ENCODE measurements around the gene DRD3. TPM values are rescaled to one million over a fixed set of nuclear protein-coding genes. Genes with fewer than 3 reads are reported as not detected.
A peak's percentile ranks its signal among the peaks of the same experiment; 100 is the strongest.

The DRD3 gene
- total and polyA plus RNA-seq, 4 donors = not detected

DNA sequence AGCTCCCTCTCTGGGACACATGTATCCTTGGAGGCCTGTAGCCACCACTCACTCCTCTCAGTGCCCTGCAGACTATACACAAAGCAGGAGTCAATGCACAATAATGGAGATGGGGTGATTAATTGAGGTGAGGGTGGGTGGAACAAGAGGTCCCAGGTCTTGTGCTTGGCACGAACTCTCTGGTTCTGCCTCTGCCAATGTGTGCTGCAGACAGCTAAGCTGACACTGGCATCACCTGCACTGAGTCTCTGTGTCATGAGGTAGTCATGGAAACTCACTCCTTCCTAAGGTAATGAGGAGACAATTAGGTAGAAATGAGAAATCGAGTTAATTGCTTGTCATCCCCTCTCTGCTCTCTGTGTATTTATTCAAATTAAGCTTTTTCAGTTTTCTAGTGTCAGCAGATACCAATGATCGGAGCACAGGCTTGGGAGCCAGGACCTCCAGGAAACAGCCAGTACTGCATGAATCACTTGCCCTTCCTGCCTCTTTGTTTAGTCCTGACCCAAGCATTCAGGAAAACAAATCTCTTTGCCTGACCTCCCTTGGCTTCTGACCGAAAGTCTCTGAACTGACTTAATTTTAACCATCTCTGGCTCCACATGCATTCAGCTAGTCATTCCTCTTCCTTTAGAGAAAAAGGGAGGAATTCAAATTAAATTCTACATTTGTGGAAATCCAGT lies 56.7 kb downstream of the DRD3 start:
- no peak overlapping the region for H3K9ac ChIP-seq (ENCODE audit: low read depth in 1 of 2, low read length in 2 of 2)
- H3K27ac ChIP-seq (ENCODE audit: low read depth in 1 of 2, low read length in 2 of 2) = peak overlapping the region in 1 of 2 donors; percentile 26
- no peak for TF ChIP-seq HNF4G (IDR thresholded peaks at IDR 0.05)
- no peak for TF ChIP-seq FOXA2 (IDR thresholded peaks at IDR 0.05)
- TF ChIP-seq RXRA (IDR thresholded peaks at IDR 0.05) = peak in 1 of 2 donors; percentile 32
- peak in 1 of 2 donors; percentile 6 for TF ChIP-seq RAD21 (IDR thresholded peaks at IDR 0.05)
- peak in 1 of 2 donors; percentile 26 for TF ChIP-seq JUND (IDR thresholded peaks at IDR 0.05)
- no peak for TF ChIP-seq FOXA1 (IDR thresholded peaks at IDR 0.05)
- TF ChIP-seq EGR1 (IDR thresholded peaks at IDR 0.05; ENCODE audit: low read depth in 2 of 2) = no peak
- TF ChIP-seq, protein P1, sequence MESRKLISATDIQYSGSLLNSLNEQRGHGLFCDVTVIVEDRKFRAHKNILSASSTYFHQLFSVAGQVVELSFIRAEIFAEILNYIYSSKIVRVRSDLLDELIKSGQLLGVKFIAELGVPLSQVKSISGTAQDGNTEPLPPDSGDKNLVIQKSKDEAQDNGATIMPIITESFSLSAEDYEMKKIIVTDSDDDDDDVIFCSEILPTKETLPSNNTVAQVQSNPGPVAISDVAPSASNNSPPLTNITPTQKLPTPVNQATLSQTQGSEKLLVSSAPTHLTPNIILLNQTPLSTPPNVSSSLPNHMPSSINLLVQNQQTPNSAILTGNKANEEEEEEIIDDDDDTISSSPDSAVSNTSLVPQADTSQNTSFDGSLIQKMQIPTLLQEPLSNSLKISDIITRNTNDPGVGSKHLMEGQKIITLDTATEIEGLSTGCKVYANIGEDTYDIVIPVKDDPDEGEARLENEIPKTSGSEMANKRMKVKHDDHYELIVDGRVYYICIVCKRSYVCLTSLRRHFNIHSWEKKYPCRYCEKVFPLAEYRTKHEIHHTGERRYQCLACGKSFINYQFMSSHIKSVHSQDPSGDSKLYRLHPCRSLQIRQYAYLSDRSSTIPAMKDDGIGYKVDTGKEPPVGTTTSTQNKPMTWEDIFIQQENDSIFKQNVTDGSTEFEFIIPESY (IDR thresholded peaks at IDR 0.05) = no peak
- TF ChIP-seq GABPA (IDR thresholded peaks at IDR 0.05 in 1 of 2, conservative IDR thresholded peaks at IDR 0.05 in 1 of 2) = no peak
- peak; percentile 96 for TF ChIP-seq NR2F2 (IDR thresholded peaks at IDR 0.05)
- TF ChIP-seq, protein P2, sequence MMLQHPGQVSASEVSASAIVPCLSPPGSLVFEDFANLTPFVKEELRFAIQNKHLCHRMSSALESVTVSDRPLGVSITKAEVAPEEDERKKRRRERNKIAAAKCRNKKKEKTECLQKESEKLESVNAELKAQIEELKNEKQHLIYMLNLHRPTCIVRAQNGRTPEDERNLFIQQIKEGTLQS (IDR thresholded peaks at IDR 0.05) = no peak
- TF ChIP-seq, protein P3, sequence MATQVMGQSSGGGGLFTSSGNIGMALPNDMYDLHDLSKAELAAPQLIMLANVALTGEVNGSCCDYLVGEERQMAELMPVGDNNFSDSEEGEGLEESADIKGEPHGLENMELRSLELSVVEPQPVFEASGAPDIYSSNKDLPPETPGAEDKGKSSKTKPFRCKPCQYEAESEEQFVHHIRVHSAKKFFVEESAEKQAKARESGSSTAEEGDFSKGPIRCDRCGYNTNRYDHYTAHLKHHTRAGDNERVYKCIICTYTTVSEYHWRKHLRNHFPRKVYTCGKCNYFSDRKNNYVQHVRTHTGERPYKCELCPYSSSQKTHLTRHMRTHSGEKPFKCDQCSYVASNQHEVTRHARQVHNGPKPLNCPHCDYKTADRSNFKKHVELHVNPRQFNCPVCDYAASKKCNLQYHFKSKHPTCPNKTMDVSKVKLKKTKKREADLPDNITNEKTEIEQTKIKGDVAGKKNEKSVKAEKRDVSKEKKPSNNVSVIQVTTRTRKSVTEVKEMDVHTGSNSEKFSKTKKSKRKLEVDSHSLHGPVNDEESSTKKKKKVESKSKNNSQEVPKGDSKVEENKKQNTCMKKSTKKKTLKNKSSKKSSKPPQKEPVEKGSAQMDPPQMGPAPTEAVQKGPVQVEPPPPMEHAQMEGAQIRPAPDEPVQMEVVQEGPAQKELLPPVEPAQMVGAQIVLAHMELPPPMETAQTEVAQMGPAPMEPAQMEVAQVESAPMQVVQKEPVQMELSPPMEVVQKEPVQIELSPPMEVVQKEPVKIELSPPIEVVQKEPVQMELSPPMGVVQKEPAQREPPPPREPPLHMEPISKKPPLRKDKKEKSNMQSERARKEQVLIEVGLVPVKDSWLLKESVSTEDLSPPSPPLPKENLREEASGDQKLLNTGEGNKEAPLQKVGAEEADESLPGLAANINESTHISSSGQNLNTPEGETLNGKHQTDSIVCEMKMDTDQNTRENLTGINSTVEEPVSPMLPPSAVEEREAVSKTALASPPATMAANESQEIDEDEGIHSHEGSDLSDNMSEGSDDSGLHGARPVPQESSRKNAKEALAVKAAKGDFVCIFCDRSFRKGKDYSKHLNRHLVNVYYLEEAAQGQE (IDR thresholded peaks at IDR 0.05) = no peak
- TF ChIP-seq SP1 (IDR thresholded peaks at IDR 0.05) = peak; percentile 13
- H3K27me3 ChIP-seq (ENCODE audit: control insufficient read depth in 4 of 4, insufficient read depth in 4 of 4, low read length in 3 of 4) = peaks cover 0 to 3% (median 0%) of the 10 kb centered on the region in 4 donors
- no peak overlapping the region for H3K4me3 ChIP-seq (ENCODE audit: low read depth in 1 of 3, low read length in 3 of 3)
- no peak for DNase-seq (ENCODE audit: low spot score)
- no peaks in the 10 kb centered on the region for H3K9me3 ChIP-seq (ENCODE audit: control insufficient read depth in 4 of 4, low read length in 3 of 4)
- H3K36me3 ChIP-seq (ENCODE audit: control insufficient read depth in 4 of 4, insufficient read depth in 3 of 4, low read depth in 1 of 4, low read length in 3 of 4) = no peaks in the 10 kb centered on the region
- H3K4me1 ChIP-seq (ENCODE audit: control insufficient read depth in 4 of 4, insufficient read depth in 4 of 4, low read length in 3 of 4) = no peaks in the 10 kb centered on the region
- WGBS = 67% methylated on average over 4 of the region's 4 CpGs

DNA sequence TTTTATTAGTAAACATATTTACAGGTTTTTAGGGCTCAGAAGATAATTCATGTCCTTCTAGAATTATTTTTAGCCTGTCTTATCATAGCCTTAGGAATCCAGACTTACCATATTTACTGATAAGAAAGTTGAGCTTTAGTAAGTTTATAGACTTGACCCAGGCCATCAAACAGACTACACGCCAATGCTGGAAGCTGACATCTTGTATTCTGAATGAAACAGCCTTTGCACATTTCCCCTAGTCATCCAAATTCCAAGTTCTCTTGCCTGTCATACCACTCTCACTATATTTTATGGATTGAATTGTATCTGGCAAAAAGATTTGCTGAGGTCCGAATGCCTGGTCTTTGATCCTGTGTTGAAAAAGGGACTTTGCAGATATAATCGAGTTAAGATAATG lies 58.6 kb downstream of the DRD3 start:
- DNase-seq (ENCODE audit: low spot score) = no peak
- no peak for TF ChIP-seq JUND (IDR thresholded peaks at IDR 0.05)
- no peak for TF ChIP-seq YY1 (IDR thresholded peaks at IDR 0.05)
- TF ChIP-seq, protein P1 (IDR thresholded peaks at IDR 0.05) = no peak
- TF ChIP-seq FOXA2 (IDR thresholded peaks at IDR 0.05) = no peak
- TF ChIP-seq, protein P4, sequence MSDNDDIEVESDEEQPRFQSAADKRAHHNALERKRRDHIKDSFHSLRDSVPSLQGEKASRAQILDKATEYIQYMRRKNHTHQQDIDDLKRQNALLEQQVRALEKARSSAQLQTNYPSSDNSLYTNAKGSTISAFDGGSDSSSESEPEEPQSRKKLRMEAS (IDR thresholded peaks at IDR 0.05) = no peak
- no peak for TF ChIP-seq NR2F2 (IDR thresholded peaks at IDR 0.05)
- TF ChIP-seq, protein P5, sequence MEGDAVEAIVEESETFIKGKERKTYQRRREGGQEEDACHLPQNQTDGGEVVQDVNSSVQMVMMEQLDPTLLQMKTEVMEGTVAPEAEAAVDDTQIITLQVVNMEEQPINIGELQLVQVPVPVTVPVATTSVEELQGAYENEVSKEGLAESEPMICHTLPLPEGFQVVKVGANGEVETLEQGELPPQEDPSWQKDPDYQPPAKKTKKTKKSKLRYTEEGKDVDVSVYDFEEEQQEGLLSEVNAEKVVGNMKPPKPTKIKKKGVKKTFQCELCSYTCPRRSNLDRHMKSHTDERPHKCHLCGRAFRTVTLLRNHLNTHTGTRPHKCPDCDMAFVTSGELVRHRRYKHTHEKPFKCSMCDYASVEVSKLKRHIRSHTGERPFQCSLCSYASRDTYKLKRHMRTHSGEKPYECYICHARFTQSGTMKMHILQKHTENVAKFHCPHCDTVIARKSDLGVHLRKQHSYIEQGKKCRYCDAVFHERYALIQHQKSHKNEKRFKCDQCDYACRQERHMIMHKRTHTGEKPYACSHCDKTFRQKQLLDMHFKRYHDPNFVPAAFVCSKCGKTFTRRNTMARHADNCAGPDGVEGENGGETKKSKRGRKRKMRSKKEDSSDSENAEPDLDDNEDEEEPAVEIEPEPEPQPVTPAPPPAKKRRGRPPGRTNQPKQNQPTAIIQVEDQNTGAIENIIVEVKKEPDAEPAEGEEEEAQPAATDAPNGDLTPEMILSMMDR (IDR thresholded peaks at IDR 0.05; ENCODE audit: low read depth, low read length, missing input control) = no peak
- TF ChIP-seq TAF1 (conservative IDR thresholded peaks at IDR 0.05) = no peak
- TF ChIP-seq RAD21 (IDR thresholded peaks at IDR 0.05) = no peak
- no peak overlapping the region for H3K9ac ChIP-seq (ENCODE audit: low read depth in 1 of 2, low read length in 2 of 2)
- no peaks in the 10 kb centered on the region for H3K4me1 ChIP-seq (ENCODE audit: control insufficient read depth in 4 of 4, insufficient read depth in 4 of 4, low read length in 3 of 4)
- no peak overlapping the region for H3K4me3 ChIP-seq (ENCODE audit: low read depth in 1 of 3, low read length in 3 of 3)
- H3K27ac ChIP-seq (ENCODE audit: low read depth in 1 of 2, low read length in 2 of 2) = no peak overlapping the region
- H3K9me3 ChIP-seq (ENCODE audit: control insufficient read depth in 4 of 4, low read length in 3 of 4) = no peaks in the 10 kb centered on the region
- WGBS = 78% methylated on average over 3 of the region's 3 CpGs
- H3K36me3 ChIP-seq (ENCODE audit: control insufficient read depth in 4 of 4, insufficient read depth in 3 of 4, low read depth in 1 of 4, low read length in 3 of 4) = no peaks in the 10 kb centered on the region
- peaks cover 0 to 3% (median 0%) of the 10 kb centered on the region in 4 donors for H3K27me3 ChIP-seq (ENCODE audit: control insufficient read depth in 4 of 4, insufficient read depth in 4 of 4, low read length in 3 of 4)

Data from liver (tissue), 9 donors.